ENCODE results near the gene KCNMB2. TPM values are rescaled to one million over a fixed set of nuclear protein-coding genes. Genes with fewer than 3 reads are reported as not detected.

KCNMB2 gene
- polyA plus RNA-seq, 2 of the 4 experiments (the other 2 are of a cell fraction) = not detected

- no peak for TF ChIP-seq HMGXB4 (CRISPR knock-in tag; IDR thresholded peaks at IDR 0.05; ENCODE audit: borderline replicate concordance)
- TF ChIP-seq POLR2AphosphoS2 (conservative IDR thresholded peaks at IDR 0.05; ENCODE audit: low read length) = no peak
- no peak for TF ChIP-seq JUN (IDR thresholded peaks at IDR 0.05)
- TF ChIP-seq NR3C1 (IDR thresholded peaks at IDR 0.05) = no peak
- TF ChIP-seq SMC3 (IDR thresholded peaks at IDR 0.05) = no peak
- no peak for TF ChIP-seq ZC3H11A (IDR thresholded peaks at IDR 0.05)
- TF ChIP-seq RFX5 (IDR thresholded peaks at IDR 0.05) = no peak
These were observed 110.1 kb downstream of the KCNMB2 start (continued) for GRCh38 chr3:178646186-178646862.

- TF ChIP-seq MAZ (IDR thresholded peaks at IDR 0.05; ENCODE audit: borderline replicate concordance, low read depth, low read length) (no peak), CBX8 (IDR thresholded peaks at IDR 0.05) (no peak)
- ChIA-PET POLR2A (no interaction called here), CTCF (no interaction called here)
- Histone ChIP-seq H3K4me3 (no peak overlapping the region), H3K4me1 (no peaks in the 10 kb centered on the region), H3K27ac (no peak overlapping the region), H3K9me3 (no peaks in the 10 kb centered on the region), H3K4me2 (no peak overlapping the region)
- ATAC-seq = no peak
- no peak for FAIRE-seq
- WGBS (ENCODE audit: missing lambda C conversion rate) = 0% methylated on average over 4 of the region's 4 CpGs
- no peak for DNase-seq (ENCODE audit: low read depth in 1 of 2, low spot score in 1 of 2)
These were observed 119.3 kb downstream of the KCNMB2 start for GRCh38 chr3:178655488-178655887.

GRCh38 chr3:178658694-178659325 is 122.6 kb downstream of the KCNMB2 start:
- no peak overlapping the region for H3K4me2 ChIP-seq
- CTCF ChIA-PET = interaction anchor here (0.7 kb wide), 1 partner anchor 10 kb away, joined by 4 read pairs; no protein-coding TSS in a partner anchor
- FAIRE-seq (no peak), DNase-seq (ENCODE audit: low read depth in 1 of 2, low spot score in 1 of 2) (no peak), ATAC-seq (no peak)
- H3K4me3 ChIP-seq = no peak overlapping the region
- H3K4me1 ChIP-seq = no peaks in the 10 kb centered on the region
- TF ChIP-seq ZSCAN20 (CRISPR knock-in tag; IDR thresholded peaks at IDR 0.05) (no peak), HOXB5 (CRISPR knock-in tag; IDR thresholded peaks at IDR 0.05) (no peak), ELK1 (IDR thresholded peaks at IDR 0.05; ENCODE audit: low read depth, low read length) (no peak), CTCF (IDR thresholded peaks at IDR 0.05) (no peak), HMGXB4 (CRISPR knock-in tag; IDR thresholded peaks at IDR 0.05; ENCODE audit: borderline replicate concordance) (no peak), EP300 (IDR thresholded peaks at IDR 0.05) (no peak), CBX8 (IDR thresholded peaks at IDR 0.05) (no peak), TFCP2L1 (CRISPR knock-in tag; IDR thresholded peaks at IDR 0.05) (no peak), CEBPB (IDR thresholded peaks at IDR 0.05) (no peak), KDM1A (IDR thresholded peaks at IDR 0.05; ENCODE audit: low read depth) (no peak), ATOH8 (CRISPR knock-in tag; IDR thresholded peaks at IDR 0.05; ENCODE audit: low read depth) (no peak), ESRRA (IDR thresholded peaks at IDR 0.05; ENCODE audit: borderline replicate concordance, low read length) (no peak), PBX3 (IDR thresholded peaks at IDR 0.05) (no peak), RARB (CRISPR knock-in tag; IDR thresholded peaks at IDR 0.05) (no peak), HOXB13 (CRISPR knock-in tag; IDR thresholded peaks at IDR 0.05; ENCODE audit: low read depth) (no peak)
- 50% methylated on average over 4 of the region's 4 CpGs for WGBS (ENCODE audit: missing lambda C conversion rate)
- POLR2A ChIA-PET = no interaction called here
- H3K27ac ChIP-seq = no peak overlapping the region
- no peaks in the 10 kb centered on the region for H3K9me3 ChIP-seq

Data from A549 (cell line).